ENCODE measurements around the gene GCAT.

GCAT gene

DNA sequence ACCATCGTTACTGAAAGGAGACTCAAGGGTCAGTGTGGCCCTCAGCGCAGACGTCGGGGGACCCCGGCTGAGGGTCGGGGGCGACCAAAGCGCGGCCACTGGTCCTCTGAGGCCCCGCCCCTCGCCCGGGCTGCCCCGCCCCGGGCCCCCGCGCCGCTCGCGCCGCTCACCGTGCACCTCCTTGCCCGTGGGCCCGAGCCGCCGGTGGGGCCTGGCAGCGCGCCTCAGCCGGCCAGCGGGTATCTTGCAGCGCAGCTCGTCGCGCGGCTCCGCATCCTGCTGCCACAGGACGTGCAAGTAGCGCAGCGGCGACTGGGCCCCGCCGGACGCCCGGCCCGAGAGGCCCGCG, 36.0 kb downstream of the GCAT start:
- DNase-seq (ENCODE audit: low read depth): peak; percentile 9

DNA sequence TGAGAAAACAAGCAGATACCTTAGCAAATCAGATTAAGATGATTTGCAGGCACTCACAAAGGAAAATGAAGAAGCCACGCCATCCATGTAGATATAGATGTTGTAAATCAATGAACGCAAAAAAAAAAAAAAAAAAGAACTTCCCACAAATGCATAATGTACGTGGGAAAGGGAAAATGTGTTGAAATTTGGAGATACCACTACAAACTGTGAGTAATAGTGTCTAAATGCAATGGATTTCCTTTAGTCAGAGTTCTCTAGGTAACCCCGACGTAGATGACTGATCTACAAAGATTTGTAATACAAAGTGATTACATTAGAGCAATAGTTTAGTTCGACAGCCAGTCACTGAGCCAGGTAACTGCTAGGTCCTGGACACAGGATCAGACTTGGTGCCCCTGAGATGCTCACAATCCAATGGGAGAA, 37.2 kb downstream of the GCAT start:
- no peak for DNase-seq (ENCODE audit: low read depth)

DNA sequence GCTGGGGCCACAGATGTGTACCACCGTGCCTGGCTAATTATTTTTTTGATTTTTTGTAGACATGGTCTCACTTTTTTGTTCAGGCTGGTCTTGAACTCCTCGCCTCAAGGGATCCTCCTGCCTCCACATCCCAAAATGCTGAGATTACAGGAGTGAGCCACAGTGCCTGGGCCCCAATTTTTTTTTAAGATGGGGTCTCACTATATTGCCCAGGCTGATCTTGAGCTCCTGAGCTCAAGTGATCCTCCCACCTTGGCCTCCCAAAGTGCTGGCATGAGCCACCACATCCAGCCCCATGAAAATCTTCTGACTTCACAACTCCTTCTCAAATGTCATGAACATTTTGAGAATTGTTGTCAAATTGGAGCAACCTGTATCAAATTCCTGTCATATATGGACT, 38.7 kb downstream of the GCAT start:
- no peak for DNase-seq (ENCODE audit: low read depth)

DNA sequence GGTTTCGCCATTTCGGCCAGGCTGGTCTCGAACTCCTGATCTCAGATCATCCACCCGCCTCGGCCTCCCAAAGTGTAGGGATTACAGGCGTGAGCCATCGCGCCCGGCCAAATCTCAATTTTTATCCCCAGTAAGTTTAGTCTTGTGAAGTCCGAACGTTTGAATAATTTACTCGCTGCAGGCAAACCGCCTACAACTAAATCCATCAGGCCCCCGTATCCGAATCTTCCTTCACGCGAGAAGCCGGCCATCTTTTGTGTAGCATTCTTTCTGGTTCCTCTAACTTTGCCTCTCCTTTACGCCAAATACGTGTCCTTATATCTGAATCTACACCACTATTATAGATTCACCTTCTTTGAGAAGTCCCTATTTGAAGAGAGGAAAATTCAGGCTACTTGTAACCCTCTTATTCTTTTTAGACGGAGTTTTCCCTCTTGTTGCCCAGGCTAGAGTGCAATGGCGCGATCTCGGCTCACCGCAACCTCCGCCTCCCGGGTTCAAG, 40.9 kb downstream of the GCAT start:
- DNase-seq (ENCODE audit: low read depth): no peak

DNA sequence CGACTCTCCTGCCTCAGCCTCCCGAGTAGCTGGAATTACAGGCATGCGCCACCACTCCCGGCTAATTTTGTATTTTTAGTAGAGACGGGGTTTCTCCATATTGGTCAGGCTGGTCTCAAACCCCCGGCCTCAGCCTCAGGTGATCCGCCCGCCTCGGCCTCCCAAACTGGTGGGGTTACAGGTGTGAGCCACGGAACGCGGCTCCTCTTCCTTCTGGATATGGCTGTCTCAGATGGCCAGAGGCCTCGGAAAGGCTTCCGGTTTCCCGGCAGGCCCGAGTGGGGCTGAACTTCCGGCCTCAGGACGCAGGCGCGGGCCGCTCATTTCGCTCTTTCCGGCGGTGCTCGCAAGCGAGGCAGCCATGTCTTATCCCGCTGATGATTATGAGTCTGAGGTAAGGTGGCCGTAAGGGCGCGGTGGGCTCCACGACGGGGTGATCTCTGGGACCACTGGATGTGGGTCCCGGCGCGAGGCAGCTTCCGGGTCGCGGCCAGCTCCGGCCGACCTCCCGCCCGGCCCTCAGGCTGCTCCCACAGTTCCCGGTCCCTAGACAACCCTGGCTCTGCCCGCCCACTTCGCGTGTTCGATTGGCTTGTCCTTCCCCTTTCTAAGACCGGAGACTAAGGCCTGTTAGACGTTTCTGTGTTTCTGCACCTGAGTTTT, 41.5 kb downstream of the GCAT start, which contains the start of gene EIF3L:
TSS of gene EIF3L (plus strand) at position 331 of the 663 bp plus-strand sequence. CDS start at position 362, 31 bp downstream.
- DNase-seq (ENCODE audit: low read depth): peak; percentile 78

DNA sequence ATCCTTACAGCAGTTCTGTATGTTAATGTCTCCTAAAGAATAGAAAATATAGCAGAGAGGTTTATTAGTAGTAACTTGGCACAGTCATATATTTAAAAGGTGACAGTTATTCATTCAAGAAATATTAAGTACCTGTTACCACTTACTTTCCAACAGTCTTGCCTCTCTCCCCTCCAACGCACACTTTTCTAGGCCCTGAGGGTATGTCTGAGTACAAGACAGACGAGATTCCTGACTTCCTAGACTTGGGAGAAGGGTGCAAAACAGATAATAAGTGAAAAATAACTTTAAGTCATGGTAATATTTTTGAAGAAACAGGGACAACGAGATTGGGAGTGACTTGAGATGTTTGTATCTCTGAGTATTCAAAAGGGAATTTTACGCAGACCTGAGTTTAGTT, 43.1 kb downstream of the GCAT start:
- DNase-seq (ENCODE audit: low read depth): no peak

DNA sequence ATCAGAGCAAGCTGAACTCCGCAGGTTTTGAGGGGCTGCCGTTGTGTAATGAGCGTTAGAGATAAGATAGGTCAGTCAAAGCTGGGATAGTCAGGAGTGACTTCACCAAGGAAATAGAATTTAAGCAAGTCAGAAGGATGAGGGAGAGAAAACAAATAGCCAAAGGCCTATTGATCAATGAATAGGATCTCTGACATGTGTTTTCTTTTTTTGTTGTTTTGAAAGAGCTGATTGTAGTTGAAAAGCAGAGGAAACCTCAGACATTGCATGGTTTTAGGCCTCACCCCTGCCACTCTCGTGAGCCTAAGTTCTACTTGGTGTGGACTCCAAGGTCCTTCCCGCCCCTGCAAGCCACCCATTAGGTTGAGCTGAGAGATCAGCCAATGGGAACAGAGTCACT, 44.7 kb downstream of the GCAT start:
- DNase-seq (ENCODE audit: low read depth): no peak

DNA sequence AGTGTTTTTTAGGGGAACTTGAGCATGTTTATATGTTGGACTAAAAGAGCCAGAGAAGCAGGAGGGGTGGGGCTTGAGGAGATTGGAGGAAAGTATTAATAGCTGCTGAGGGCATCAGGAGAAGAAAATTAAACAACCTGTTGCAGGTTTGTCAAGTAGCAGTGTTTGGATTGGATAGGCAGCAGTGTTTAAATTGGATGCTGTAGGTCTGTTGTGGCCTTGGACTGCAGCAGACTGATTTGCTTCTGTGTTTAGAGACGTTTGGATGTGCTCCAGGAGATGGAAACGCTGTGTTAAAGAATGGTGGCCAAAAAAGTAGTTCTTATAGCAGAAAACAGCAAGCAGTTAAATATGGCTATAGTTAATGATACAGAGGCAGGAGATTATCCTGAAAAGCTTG, 47.2 kb downstream of the GCAT start:
- no peak for DNase-seq (ENCODE audit: low read depth)

DNA sequence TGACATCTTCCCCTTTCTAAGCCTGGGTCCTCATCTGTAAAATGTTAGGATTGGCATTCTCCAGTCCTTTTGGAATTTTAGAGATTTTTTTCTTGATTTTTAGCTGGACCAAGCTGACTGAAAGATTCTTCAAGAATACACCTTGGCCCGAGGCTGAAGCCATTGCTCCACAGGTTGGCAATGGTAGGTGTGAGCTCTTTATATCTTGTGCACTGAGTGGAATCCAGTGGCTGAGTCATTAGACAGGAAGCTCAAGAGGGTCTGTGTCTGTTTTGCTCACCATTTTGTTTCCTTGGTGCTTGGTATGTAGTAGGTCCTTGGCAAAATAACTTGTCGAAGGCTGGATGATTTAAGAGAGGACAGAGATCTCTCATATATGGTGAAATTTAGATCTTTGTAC, 47.7 kb downstream of the GCAT start:
- DNase-seq (ENCODE audit: low read depth): no peak

DNA sequence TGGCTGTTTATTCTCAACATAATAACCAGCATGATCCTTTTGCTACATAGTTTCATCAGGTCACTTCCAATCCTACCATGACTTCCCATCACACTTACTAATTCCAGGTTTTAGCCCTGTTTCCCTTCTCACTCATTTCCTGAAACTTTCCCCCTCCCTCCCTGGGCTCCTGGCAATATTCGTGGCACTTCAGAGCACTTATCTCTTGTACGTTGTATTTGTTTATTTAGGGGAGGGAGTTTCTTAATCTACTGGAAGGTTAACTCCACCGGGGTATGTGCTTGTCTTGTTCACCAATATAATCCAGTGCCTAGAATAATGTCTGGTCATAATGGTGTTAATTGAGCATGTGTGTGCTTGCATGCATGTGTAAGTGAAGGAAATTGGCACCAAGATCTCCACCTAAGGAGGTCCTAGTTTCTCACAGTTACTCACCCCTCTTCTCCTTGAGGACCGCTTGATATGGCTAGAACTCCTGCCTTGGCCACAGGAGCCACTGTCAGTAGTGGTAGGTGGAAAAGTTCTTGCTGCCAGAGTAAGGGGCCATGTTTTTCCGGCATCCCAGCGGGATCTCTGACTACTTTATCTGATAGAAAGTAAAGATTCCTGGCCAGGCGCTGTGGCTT, 53.2 kb downstream of the GCAT start:
- no peak for DNase-seq (ENCODE audit: low read depth)

DNA sequence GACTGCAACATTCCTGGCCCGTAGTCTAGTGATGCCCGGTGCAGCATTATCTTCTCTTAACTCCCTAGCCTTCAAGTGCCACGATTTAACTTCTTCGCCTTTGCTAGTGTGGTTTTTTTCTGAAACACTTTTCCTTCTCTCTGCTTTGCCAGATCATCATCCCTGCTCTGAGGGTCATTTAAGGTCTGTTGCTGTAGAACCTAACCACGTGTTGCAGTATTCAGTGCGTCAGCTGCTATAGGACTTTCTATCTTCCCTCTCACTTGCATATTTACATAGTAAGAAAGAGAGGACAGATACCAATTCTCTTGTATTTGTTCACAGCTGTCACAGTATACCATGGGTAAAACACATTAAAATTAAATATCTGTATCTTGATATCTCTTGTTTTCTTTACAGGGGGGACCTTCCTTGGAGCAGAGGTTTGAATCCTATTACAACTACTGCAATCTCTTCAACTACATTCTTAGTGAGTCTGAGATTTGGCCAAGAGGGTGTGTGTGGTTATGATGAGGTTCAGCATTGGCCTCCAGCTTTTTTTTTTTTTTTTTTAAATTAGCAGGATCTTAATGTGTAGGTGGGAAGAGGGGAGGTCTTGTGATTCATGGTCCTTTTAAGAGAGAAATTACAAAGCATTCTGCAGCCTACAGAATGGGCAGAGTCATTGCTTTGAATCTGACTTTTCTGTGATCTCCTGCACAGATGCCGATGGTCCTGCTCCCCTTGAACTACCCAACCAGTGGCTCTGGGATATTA, 55.0 kb downstream of the GCAT start:
- no peak for DNase-seq (ENCODE audit: low read depth)

DNA sequence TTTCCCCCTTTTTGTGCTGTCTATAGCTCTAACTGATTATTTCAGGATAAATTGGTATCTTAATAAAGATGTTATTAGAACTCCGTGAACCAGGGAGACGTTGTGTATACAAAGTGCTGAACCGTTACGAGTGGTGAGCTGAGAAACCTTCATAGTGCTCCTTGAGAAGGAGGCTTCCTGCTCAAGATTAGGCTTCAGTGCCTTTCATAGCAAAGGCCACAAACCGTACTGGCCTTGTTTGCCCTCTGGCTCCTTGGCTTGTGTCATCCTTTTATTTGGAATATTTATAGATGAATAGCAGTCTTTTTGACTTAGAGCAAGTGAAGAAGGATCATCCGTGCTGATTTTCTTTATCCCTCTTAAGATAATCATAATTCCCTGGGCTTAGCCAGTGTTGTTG, 57.8 kb downstream of the GCAT start:
- no peak for DNase-seq (ENCODE audit: low read depth)

Measured in stimulated activated CD4-positive, alpha-beta T cell treated with anti-CD3 and anti-CD28 coated beads, Interleukin-2, amount 100 ng/mL, for 4 hours (primary cell).